DOHH2 (cell line): ENCODE measurements around the gene CDK19.

ENCODE experiments used
- H3F3A ChIP-seq: fragments of 200-600 bp; sonication (generic), shearing (Covaris generic); 2 replicates; pipeline ENCODE4 v1.6.0; 2016; ENCODE audit warnings: antibody characterized with exemption, mild to moderate bottlenecking; ENCODE audit not compliant: control insufficient read depth, insufficient read depth
- H3K27ac ChIP-seq: fragments of 200-600 bp; sonication (generic); 2 replicates; pipeline ENCODE4 v1.5.1; 2014; ENCODE audit warnings: low read depth, mild to moderate bottlenecking, low read length, moderate library complexity
- H3K27me3 ChIP-seq: fragments of 200-600 bp; sonication (generic); 2 replicates; pipeline ENCODE4 v1.6.1; 2014; ENCODE audit warnings: mild to moderate bottlenecking, low read length, mixed read lengths; ENCODE audit not compliant: control insufficient read depth
- H3K36me3 ChIP-seq: fragments of 200-600 bp; sonication (generic); 2 replicates; pipeline ENCODE4 v1.6.1; 2014; ENCODE audit warnings: mild to moderate bottlenecking, low read length, moderate library complexity, mixed read lengths; ENCODE audit not compliant: control insufficient read depth
- H3K4me1 ChIP-seq: fragments of 200-600 bp; sonication (generic); 2 replicates; pipeline ENCODE4 v1.6.1; 2014; ENCODE audit warnings: mild to moderate bottlenecking, low read length, mixed read lengths; ENCODE audit not compliant: control insufficient read depth
- H3K4me2 ChIP-seq: fragments of 200-600 bp; sonication (generic); 2 replicates; pipeline ENCODE4 v1.6.0; 2014; ENCODE audit warnings: mild to moderate bottlenecking, low read length, moderate library complexity
- H3K4me3 ChIP-seq: fragments of 200-600 bp; sonication (generic); 2 replicates; pipeline ENCODE4 v1.5.1; 2014; ENCODE audit warnings: mild to moderate bottlenecking, low read length, mixed read lengths
- H3K79me2 ChIP-seq: fragments of 200-600 bp; sonication (generic); 2 replicates; pipeline ENCODE4 v1.6.1; 2014; ENCODE audit warnings: mild to moderate bottlenecking, low read length, mixed read lengths; ENCODE audit not compliant: control insufficient read depth
- H3K9me2 ChIP-seq: fragments of 200-600 bp; sonication (generic); replicated peaks from 2 replicates; pipeline ENCODE4 v1.6.1; 2014; ENCODE audit warnings: mild to moderate bottlenecking, low read length, mixed read lengths; ENCODE audit not compliant: control insufficient read depth
- H3K9me3 ChIP-seq: fragments of 200-600 bp; sonication (generic); 2 replicates; pipeline ENCODE4 v1.6.1; 2014; ENCODE audit warnings: antibody characterized with exemption, low read length, mixed read lengths; ENCODE audit not compliant: control insufficient read depth, insufficient read depth
- H4K20me1 ChIP-seq: fragments of 200-600 bp; sonication (generic); 2 replicates; pipeline ENCODE4 v1.6.0; 2014; ENCODE audit warnings: low read depth, mild to moderate bottlenecking, antibody characterized with exemption, low read length, moderate library complexity; ENCODE audit not compliant: control insufficient read depth, insufficient read depth
- EZH2phosphoT487 ChIP-seq: fragments of 200-600 bp; sonication (generic); IDR thresholded peaks from 2 replicates; pipeline ENCODE4 v1.6.1; 2017; ENCODE audit warnings: borderline replicate concordance, mild to moderate bottlenecking, antibody characterized with exemption, low read length, moderate library complexity, mixed read lengths
- TF ChIP-seq, protein P1 (sequence below): fragments of 200-600 bp; sonication (generic); IDR thresholded peaks from one replicate; pipeline ENCODE4 v1.5.1; 2014; ENCODE audit warnings: antibody characterized with exemption, mild to moderate bottlenecking, low read depth, low read length; ENCODE audit not compliant: poor library complexity, severe bottlenecking

The CDK19 gene

DNA sequence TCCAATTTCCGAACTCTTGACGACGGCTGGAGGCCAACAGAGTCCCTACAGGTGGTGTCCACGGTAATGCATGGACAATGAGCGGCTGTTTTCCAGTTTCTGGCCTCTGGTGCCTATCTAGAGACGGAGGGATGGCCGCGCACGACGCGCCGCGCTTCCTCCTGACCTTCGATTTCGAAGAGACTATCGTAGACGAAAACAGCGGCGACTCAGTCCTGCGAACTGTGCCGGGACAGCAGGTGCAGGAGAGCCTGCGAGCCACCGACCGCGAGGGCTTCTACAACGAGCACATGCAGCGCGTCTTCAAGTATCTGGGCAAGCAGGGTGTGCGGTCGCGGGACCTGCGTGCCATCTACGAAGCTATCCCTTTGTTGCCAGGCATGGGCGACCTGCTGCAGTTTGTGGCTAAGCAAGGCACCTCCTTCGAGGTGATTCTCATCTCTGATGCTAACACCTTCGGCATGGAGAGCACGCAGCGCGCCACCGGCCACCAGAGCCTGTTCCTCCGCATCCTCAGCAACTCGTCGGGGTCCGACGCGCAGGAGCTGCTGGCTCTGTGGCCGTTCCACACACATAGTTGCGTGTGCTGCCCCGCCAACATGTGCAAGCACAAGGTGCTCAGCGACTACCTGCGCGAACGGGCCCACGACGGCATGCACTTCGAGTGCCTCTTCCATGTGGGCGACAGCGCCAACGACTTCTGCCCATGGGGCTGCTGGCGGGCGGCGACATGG is 169.4 kb downstream of the CDK19 start:
- Histone ChIP-seq H3K4me2 (no peak overlapping the region), H3K9me3 (no peaks in the 10 kb centered on the region), H3K27ac (no peak overlapping the region), H3K79me2 (no peaks in the 10 kb centered on the region), H3K9me2 (no peaks in the 10 kb centered on the region), H4K20me1 (no peaks in the 10 kb centered on the region), H3K4me3 (no peak overlapping the region), H3F3A (no peaks in the 10 kb centered on the region), H3K4me1 (no peaks in the 10 kb centered on the region), H3K36me3 (peaks cover 3% of the 10 kb centered on the region; the same call in 1 of the 2 replicates), H3K27me3 (no peaks in the 10 kb centered on the region)
- TF ChIP-seq EZH2phosphoT487 = no peak
- TF ChIP-seq, protein P1, sequence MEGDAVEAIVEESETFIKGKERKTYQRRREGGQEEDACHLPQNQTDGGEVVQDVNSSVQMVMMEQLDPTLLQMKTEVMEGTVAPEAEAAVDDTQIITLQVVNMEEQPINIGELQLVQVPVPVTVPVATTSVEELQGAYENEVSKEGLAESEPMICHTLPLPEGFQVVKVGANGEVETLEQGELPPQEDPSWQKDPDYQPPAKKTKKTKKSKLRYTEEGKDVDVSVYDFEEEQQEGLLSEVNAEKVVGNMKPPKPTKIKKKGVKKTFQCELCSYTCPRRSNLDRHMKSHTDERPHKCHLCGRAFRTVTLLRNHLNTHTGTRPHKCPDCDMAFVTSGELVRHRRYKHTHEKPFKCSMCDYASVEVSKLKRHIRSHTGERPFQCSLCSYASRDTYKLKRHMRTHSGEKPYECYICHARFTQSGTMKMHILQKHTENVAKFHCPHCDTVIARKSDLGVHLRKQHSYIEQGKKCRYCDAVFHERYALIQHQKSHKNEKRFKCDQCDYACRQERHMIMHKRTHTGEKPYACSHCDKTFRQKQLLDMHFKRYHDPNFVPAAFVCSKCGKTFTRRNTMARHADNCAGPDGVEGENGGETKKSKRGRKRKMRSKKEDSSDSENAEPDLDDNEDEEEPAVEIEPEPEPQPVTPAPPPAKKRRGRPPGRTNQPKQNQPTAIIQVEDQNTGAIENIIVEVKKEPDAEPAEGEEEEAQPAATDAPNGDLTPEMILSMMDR = no peak

DNA sequence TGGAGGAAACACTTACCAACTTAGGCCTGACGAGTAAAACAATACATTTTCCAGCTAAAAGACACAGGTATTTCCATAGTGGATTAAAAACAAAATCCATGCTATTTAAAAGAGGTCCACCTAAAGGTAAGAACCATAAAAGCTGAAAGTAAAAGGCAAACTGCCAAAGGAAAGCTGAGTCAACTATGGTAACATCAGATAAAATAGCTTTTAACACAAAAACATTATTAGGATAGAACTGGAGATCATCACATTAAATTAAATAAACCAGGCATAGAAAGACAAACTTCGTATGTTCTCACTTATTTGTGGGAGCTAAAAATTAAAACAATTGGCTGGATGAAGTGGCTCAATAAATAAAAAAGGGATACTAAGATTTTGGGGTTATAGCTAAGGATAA is 172.1 kb downstream of the CDK19 start:
- Histone ChIP-seq H3F3A (no peaks in the 10 kb centered on the region; the same call in 1 of the 2 replicates), H3K79me2 (no peaks in the 10 kb centered on the region), H3K27ac (no peak overlapping the region), H3K4me2 (no peak overlapping the region), H3K36me3 (peaks cover 3% of the 10 kb centered on the region; the same call in 1 of the 2 replicates), H3K27me3 (no peaks in the 10 kb centered on the region), H3K9me3 (no peaks in the 10 kb centered on the region), H3K4me3 (no peak overlapping the region), H3K4me1 (no peaks in the 10 kb centered on the region), H4K20me1 (no peaks in the 10 kb centered on the region), H3K9me2 (no peaks in the 10 kb centered on the region)
- TF ChIP-seq EZH2phosphoT487 = no peak
- TF ChIP-seq, protein P1 = no peak

DNA sequence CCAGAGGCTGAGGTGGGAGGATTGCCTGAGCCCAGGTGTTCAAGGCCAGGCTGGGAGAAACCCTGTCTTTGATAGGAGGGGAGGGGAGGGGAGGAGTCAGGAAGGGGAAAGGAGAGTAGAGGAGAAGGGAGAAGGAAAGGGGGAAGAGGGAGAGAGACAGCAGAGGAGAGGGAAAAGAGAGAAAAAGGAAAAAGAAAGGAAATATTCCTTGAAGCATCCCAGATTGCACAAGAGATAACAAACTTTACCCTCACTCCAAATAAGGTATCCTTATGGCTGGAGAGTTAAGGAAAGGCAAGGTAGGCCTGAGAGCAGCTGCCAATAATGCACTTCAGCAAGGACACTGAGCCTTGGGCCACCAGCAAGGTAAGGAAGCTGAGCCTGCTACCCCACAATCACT is 172.6 kb downstream of the CDK19 start:
- no peak overlapping the region for H3K4me2 ChIP-seq
- no peaks in the 10 kb centered on the region for H3K79me2 ChIP-seq
- H3K36me3 ChIP-seq = peaks cover 3% of the 10 kb centered on the region; the same call in 1 of the 2 replicates
- H3K27me3 ChIP-seq = no peaks in the 10 kb centered on the region
- no peak overlapping the region for H3K4me3 ChIP-seq
- H4K20me1 ChIP-seq = no peaks in the 10 kb centered on the region
- H3F3A ChIP-seq = no peaks in the 10 kb centered on the region; the same call in 1 of the 2 replicates
- no peak overlapping the region for H3K27ac ChIP-seq
- TF ChIP-seq, protein P1 = no peak
- TF ChIP-seq EZH2phosphoT487 = no peak
- no peaks in the 10 kb centered on the region for H3K4me1 ChIP-seq
- no peaks in the 10 kb centered on the region for H3K9me3 ChIP-seq
- H3K9me2 ChIP-seq = no peaks in the 10 kb centered on the region
